Smooth muscle cell (in vitro differentiated cells): Measurements from ENCODE around the gene NHP2. TPM values are rescaled to one million over a fixed set of nuclear protein-coding genes. Genes with fewer than 3 reads are reported as not detected.

Source experiments
- DNase-seq: peaks from one replicate; lab custom pipeline; 2025; ENCODE audit not compliant: unreplicated experiment; lab: John Stamatoyannopoulos, UW
- H2AFZ ChIP-seq: fragments of 200-600 bp; sonication (generic); 2 replicates; pipeline ENCODE4 v1.6.0; 2016; ENCODE audit warnings: antibody characterized with exemption, low read depth, mild to moderate bottlenecking
- H3F3A ChIP-seq: fragments of 200-600 bp; sonication (generic); 2 replicates; pipeline ENCODE4 v1.6.0; 2017; ENCODE audit warnings: antibody characterized with exemption, low read depth
- H3K27ac ChIP-seq: fragments of 200-600 bp; sonication (generic); 2 replicates; pipeline ENCODE4 v1.5.1; 2016; ENCODE audit warnings: low read depth, mild to moderate bottlenecking
- H3K27me3 ChIP-seq: fragments of 200-600 bp; sonication (generic); 2 replicates; pipeline ENCODE4 v1.6.1; 2016; ENCODE audit warnings: low read depth, mild to moderate bottlenecking
- H3K36me3 ChIP-seq: fragments of 200-600 bp; sonication (generic); 2 replicates; pipeline ENCODE4 v1.5.1; 2016; ENCODE audit warnings: low read depth
- H3K4me1 ChIP-seq: fragments of 200-600 bp; sonication (generic); 2 replicates; pipeline ENCODE4 v1.5.1; 2016; ENCODE audit warnings: low read depth
- H3K4me2 ChIP-seq: fragments of 200-600 bp; sonication (generic); 2 replicates; pipeline ENCODE4 v1.6.0; 2016; ENCODE audit warnings: mild to moderate bottlenecking
- H3K4me3 ChIP-seq: fragments of 200-600 bp; sonication (generic); 2 replicates; pipeline ENCODE4 v1.5.1; 2016; ENCODE audit warnings: mild to moderate bottlenecking
- H3K79me2 ChIP-seq: fragments of 200-600 bp; sonication (generic); 2 replicates; pipeline ENCODE4 v1.6.0; 2016; ENCODE audit warnings: low read depth, mild to moderate bottlenecking
- H3K9ac ChIP-seq: fragments of 200-600 bp; sonication (generic); 2 replicates; pipeline ENCODE4 v1.6.0; 2016; ENCODE audit warnings: low read depth
- H3K9me3 ChIP-seq: fragments of 200-600 bp; sonication (generic); replicated peaks from 2 replicates; pipeline ENCODE4 v1.5.1; 2016; ENCODE audit warnings: low read depth
- H4K20me1 ChIP-seq: fragments of 200-600 bp; sonication (generic); 2 replicates; pipeline ENCODE4 v1.6.0; 2016; ENCODE audit warnings: low read depth
- CTCF ChIP-seq: fragments of 200-600 bp; sonication (generic); IDR thresholded peaks from 2 replicates; pipeline ENCODE4 v1.5.1; 2017; ENCODE audit warnings: borderline replicate concordance, mild to moderate bottlenecking, antibody characterized with exemption; ENCODE audit not compliant: insufficient read depth, poor library complexity, severe bottlenecking
- WGBS: methylation state at CpG from one replicate; pipeline ENCODE4 v1.1.7; 2016; ENCODE audit warnings: low lambda C conversion rate; 5-methylcytosine and 5-hydroxymethylcytosine counted together
- polyA plus RNA-seq: library from polyadenylated mRNA; unstranded; fragments of >200 nt; fragmentation: Nextera tagmentation; extraction: Ambion mirVana; gene quantifications from 2 replicates; pipeline ENCODE4 v1.2.1, GENCODE V29; 2016
- total RNA-seq: library from RNA; depleted of rRNA; stranded (reverse); fragments of >200 nt; gene quantifications from 2 replicates; pipeline ENCODE4 v1.2.3, GENCODE V29; 2014

Gene NHP2
- total and polyA plus RNA-seq, 2 experiments from 2014 or later = 162 to 166 TPM

GRCh38 chr5:178120607-178121357 lies 32.9 kb downstream of the NHP2 start:
- no peak overlapping the region for H2AFZ ChIP-seq
- H3K4me3 ChIP-seq = no peak overlapping the region
- peak; percentile 28 for TF ChIP-seq CTCF
- H3K9me3 ChIP-seq = no peaks in the 10 kb centered on the region
- DNase-seq = no peak
- H3K79me2 ChIP-seq = no peaks in the 10 kb centered on the region
- no peaks in the 10 kb centered on the region for H3F3A ChIP-seq
- H3K27me3 ChIP-seq = peaks cover 10% of the 10 kb centered on the region
- WGBS = 89% methylated on average over 28 of the region's 29 CpGs
- H3K36me3 ChIP-seq = no peaks in the 10 kb centered on the region
- peaks cover 8% of the 10 kb centered on the region for H3K4me1 ChIP-seq
- H3K9ac ChIP-seq = no peak overlapping the region
- H3K4me2 ChIP-seq = no peak overlapping the region
- H4K20me1 ChIP-seq = no peaks in the 10 kb centered on the region
- no peak overlapping the region for H3K27ac ChIP-seq

- no peak for DNase-seq
- no peak overlapping the region for H3K4me2 ChIP-seq
- H4K20me1 ChIP-seq = no peaks in the 10 kb centered on the region
- TF ChIP-seq CTCF = no peak
- no peak overlapping the region for H2AFZ ChIP-seq
- no peaks in the 10 kb centered on the region for H3K79me2 ChIP-seq
- H3K27ac ChIP-seq = no peak overlapping the region
- H3K4me3 ChIP-seq = no peak overlapping the region
- no peaks in the 10 kb centered on the region for H3K9me3 ChIP-seq
- WGBS = 97% methylated on average over 22 of the region's 27 CpGs
- no peak overlapping the region for H3K9ac ChIP-seq
- H3K36me3 ChIP-seq = no peaks in the 10 kb centered on the region
- H3K27me3 ChIP-seq = peaks cover 17% of the 10 kb centered on the region
- peaks cover 8% of the 10 kb centered on the region for H3K4me1 ChIP-seq
- no peaks in the 10 kb centered on the region for H3F3A ChIP-seq
These were observed 33.6 kb downstream of the NHP2 start for GRCh38 chr5:178119915-178120606.

GRCh38 chr5:178117923-178118701 lies 35.6 kb downstream of the NHP2 start:
- Histone ChIP-seq H3F3A (no peaks in the 10 kb centered on the region), H3K27me3 (peaks cover 33% of the 10 kb centered on the region), H3K79me2 (no peaks in the 10 kb centered on the region), H3K4me3 (no peak overlapping the region), H2AFZ (no peak overlapping the region), H3K36me3 (no peaks in the 10 kb centered on the region), H3K9me3 (no peaks in the 10 kb centered on the region), H3K4me1 (peaks cover 14% of the 10 kb centered on the region), H3K4me2 (no peak overlapping the region), H3K9ac (no peak overlapping the region), H4K20me1 (no peaks in the 10 kb centered on the region), H3K27ac (no peak overlapping the region)
- no peak for DNase-seq
- 92% methylated on average over 18 of the region's 18 CpGs for WGBS
- TF ChIP-seq CTCF = no peak
